ENCODE measurements around the gene ADRA2C. TPM values are rescaled to one million over a fixed set of nuclear protein-coding genes. Genes with fewer than 3 reads are reported as not detected.

The ADRA2C gene
- total RNA-seq, 1 experiment from 2014 or later: 8.6 TPM

DNA sequence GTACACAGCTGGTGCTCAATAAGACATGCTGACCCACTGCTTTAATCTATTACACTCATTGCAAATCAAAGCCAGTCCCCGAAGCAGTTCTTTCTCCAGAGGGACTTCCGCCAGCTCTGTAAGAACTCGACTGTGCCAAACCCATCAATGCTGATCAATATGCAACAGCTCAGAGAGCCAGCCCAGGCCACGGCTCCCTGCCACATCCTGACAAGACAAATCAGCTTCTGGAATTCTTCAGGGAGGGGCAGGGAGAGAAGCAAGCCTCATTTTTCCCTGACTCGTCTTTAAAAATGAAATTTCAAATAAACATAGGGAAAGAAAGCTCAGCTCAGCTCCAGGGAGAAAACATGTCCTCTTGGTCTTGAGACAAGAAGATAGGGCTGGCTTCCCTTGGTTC lies 5.3 kb upstream of the ADRA2C start:
- H4K5ac ChIP-seq (ENCODE audit: insufficient read length, low read depth, low read length): no peak overlapping the region
- H3K27ac ChIP-seq (ENCODE audit: insufficient read length, low read depth, low read length): no peak overlapping the region
- no peaks in the 10 kb centered on the region for H4K20me1 ChIP-seq (ENCODE audit: control insufficient read depth, insufficient read depth, insufficient read length)
- no peaks in the 10 kb centered on the region for H3K4me1 ChIP-seq (ENCODE audit: insufficient read depth, low read length)
- Mint-ChIP-seq H3K36me3 (ENCODE audit: insufficient read depth in 1 of 3, low read depth in 3 of 3) (peaks cover 0 to 4% (median 0%) of the 10 kb centered on the region in 3 experiments; a peak in 2 of 7 replicates), H3K27ac (no peak overlapping the region), H3K4me3 (no peak overlapping the region), H3K4me1 (peaks cover 4 to 9% of the 10 kb centered on the region in 2 experiments), H3K9me3 (peaks cover 2 to 7% of the 10 kb centered on the region in 2 experiments), H3K27me3 (ENCODE audit: low read depth) (peaks cover 40% of the 10 kb centered on the region)
- H3K18ac ChIP-seq (ENCODE audit: insufficient read length, low read depth, low read length): no peak overlapping the region
- no peak overlapping the region for H4K91ac ChIP-seq (ENCODE audit: insufficient read length, low read depth, low read length)
- H3T11ph ChIP-seq (ENCODE audit: low read length): no peak overlapping the region
- TF ChIP-seq, protein P1, sequence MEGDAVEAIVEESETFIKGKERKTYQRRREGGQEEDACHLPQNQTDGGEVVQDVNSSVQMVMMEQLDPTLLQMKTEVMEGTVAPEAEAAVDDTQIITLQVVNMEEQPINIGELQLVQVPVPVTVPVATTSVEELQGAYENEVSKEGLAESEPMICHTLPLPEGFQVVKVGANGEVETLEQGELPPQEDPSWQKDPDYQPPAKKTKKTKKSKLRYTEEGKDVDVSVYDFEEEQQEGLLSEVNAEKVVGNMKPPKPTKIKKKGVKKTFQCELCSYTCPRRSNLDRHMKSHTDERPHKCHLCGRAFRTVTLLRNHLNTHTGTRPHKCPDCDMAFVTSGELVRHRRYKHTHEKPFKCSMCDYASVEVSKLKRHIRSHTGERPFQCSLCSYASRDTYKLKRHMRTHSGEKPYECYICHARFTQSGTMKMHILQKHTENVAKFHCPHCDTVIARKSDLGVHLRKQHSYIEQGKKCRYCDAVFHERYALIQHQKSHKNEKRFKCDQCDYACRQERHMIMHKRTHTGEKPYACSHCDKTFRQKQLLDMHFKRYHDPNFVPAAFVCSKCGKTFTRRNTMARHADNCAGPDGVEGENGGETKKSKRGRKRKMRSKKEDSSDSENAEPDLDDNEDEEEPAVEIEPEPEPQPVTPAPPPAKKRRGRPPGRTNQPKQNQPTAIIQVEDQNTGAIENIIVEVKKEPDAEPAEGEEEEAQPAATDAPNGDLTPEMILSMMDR (conservative IDR thresholded peaks at IDR 0.05): no peak
- peaks cover 3% of the 10 kb centered on the region for H3K23me2 ChIP-seq (ENCODE audit: insufficient read length, low read depth, low read length, poor library complexity, severe bottlenecking)
- H3K14ac ChIP-seq (ENCODE audit: insufficient read depth, low read length): no peak overlapping the region
- no peak overlapping the region for H2BK120ac ChIP-seq (ENCODE audit: low read depth, low read length, poor library complexity, severe bottlenecking)
- no peak overlapping the region for H2BK20ac ChIP-seq (ENCODE audit: low read depth, low read length, poor library complexity, severe bottlenecking)
- peaks cover 6% of the 10 kb centered on the region; the same call in 1 of the 2 replicates for H3K27me3 ChIP-seq (ENCODE audit: insufficient read depth, low read length)
- H3K23ac ChIP-seq (ENCODE audit: insufficient read length, low read depth, low read length): no peak overlapping the region
- no peak overlapping the region for H4K8ac ChIP-seq (replicated peaks; ENCODE audit: insufficient read length, low read depth, low read length)
- no peak overlapping the region for H3K4me2 ChIP-seq (ENCODE audit: insufficient read depth, insufficient read length, low read length)
- H2BK5ac ChIP-seq (ENCODE audit: insufficient read length, low read length): no peak overlapping the region
- H2BK12ac ChIP-seq (ENCODE audit: insufficient read length, low read depth, low read length): no peak overlapping the region
- no CpG with 5 or more reads among the region's 5 CpGs for WGBS (ENCODE audit: extremely low coverage, insufficient read length, low lambda C conversion rate)
- no peaks in the 10 kb centered on the region for H3K9me3 ChIP-seq (ENCODE audit: control insufficient read depth, low read depth, low read length)
- H2AK5ac ChIP-seq (ENCODE audit: insufficient read length, low read length): no peak overlapping the region
- no peak overlapping the region for H3K9ac ChIP-seq (ENCODE audit: extremely low read depth, insufficient read length, low read length)
- no peak overlapping the region for H3K56ac ChIP-seq (ENCODE audit: insufficient read length, low read depth, low read length)
- no peak for DNase-seq
- no peaks in the 10 kb centered on the region for H3K79me1 ChIP-seq (ENCODE audit: insufficient read depth, low read depth, low read length, poor library complexity, severe bottlenecking)
- no peaks in the 10 kb centered on the region for H3K79me2 ChIP-seq (ENCODE audit: insufficient read depth, low read length)
- no peak overlapping the region for H2BK15ac ChIP-seq (ENCODE audit: low read depth, low read length)
- H3K4ac ChIP-seq (ENCODE audit: low read depth, low read length): no peak overlapping the region
- H2AFZ ChIP-seq (ENCODE audit: low read length): no peak overlapping the region

All from H9 (cell line).